HG03575 (cell line): Measurements from ENCODE around the gene ADAMTS18.

Experiments used
- ATAC-seq: cut with Tn5 transposase; IDR thresholded peaks from one replicate; pipeline ENCODE4 v1.9.1; 2021; ENCODE audit not compliant: unreplicated experiment, insufficient number of reproducible peaks, low FRiP score; ENCODE audit errors: extremely low read depth

The ADAMTS18 gene

DNA sequence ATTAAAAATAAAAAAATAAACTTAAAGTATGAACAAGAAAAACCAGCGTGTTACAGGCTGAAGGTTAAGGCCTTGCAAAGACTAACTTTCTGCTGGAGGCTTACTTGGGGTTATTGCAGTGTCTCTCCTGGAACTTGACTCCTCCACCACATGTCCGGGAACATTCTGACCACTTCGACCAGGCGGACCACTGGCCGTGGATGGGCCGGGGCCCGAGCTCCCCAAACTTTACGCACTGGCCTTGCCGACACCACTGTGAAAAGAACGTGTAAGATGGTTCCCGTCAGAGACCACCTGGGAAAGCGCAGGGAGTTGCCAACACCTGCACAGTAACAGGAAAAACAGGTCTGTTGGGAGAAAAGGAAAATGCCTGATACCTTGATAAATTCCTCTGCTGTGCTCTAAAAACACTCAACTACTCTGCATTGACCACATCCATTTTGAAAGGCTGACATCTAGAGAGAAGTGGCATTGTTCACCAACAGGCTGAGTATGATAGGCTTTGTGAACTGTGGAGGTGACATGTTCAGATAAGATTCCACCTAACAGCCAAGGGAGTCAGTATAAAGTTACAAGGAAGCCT, 99.1 kb downstream of the ADAMTS18 start:
- no peak for ATAC-seq

DNA sequence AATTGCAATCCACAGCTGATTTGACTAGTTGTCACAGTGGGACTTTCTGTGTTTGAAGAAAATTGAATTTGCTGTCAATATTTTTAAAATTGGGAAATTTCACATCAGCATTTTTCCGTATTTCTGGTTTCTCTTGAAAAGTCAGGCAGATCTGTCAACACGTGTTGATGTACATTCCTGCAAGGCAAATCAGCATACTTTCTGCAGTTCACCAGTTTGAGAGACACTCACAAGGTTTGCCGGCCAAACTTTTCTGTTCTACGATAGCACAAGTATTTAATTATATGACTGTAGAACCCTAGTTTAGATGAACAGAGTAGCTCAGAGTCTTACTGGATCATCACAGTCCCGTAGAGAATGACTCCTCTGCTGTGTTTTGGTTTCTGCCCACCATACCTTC, 102.0 kb downstream of the ADAMTS18 start:
- no peak for ATAC-seq

DNA sequence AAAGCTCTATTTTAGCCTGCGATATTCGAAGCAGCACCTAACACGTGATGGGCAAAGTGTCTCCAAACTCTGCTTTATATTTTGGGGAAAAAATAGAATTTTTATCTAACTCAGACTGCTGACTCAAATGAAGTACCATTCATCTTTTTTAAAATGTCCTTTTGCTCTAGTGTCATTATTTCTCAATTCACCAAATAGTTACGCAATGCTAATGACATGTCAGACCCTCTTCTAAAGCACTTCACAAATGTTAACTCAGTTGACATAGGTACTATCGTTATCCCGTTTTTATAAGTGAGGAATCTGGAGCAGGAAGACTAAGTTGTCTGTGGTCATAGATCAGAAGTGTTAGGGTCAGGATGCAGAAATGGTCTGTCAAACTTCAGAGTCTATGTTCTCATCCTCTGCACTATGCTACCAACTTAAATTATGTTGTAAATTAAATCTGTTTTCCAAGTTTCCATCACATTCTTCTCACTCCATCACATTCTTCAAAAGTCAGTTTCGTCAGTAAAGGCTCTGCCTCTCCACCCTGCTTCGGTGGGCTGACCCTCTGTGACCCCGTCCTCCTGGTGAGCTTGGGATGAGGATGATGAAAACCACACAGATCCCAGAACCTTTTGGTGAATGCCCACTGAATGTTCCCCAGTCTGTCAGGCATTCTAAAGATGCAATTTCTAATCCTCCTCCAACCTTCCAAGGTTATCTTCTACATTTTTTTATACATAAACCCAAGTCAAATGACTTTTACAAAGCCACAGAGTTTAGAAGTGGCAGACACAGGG, 102.8 kb downstream of the ADAMTS18 start:
- ATAC-seq = no peak

DNA sequence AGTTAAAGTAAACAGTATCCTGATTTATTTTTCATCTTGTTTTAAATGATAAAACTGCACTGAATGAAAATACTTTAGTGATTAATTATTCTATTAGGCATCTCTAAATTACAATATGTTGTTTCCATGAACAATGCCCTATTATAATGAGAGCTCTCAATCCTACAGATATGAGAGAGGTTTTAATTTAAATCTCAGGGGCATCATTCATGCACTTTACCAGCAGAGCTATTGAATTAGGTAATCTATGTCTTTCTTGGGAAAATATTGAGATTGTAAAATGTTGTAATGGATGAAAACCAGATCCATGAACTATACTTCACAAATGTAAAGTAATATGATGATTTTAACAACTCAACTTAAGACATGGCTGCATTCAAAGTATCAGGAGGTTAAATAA, 103.8 kb downstream of the ADAMTS18 start:
- no peak for ATAC-seq

DNA sequence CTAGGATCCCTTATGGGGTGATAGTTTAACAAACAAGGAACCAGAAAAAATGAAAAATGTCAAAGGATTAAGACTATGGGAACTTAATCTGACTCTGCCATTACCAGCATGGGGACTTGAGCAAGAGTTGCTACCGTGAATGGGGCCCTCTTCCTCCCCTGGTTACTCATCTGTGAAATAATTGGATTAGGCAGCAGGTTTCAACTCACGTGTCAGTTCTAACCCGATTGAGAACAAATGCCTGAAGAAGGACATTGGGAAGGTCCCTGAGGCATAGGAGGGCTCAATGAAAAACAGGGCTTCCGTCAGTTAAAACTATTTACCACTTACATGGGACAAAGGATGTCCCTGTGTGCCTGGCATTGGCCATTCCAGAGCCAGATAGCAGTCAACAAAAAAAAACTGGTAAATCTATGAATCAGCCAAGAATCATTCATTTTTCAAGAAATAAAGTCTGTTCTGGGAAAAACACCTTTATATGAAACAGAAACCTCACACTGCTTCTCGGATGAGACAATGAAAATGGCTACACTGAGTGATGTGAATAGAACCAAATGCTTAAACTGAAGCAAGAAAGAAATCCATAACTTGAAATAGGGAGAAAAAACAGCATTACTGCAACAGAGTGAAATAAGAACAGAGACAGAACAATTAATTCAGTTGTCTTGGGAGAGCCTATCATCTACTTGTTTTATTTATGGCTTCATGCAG, 104.3 kb downstream of the ADAMTS18 start:
- no peak for ATAC-seq

DNA sequence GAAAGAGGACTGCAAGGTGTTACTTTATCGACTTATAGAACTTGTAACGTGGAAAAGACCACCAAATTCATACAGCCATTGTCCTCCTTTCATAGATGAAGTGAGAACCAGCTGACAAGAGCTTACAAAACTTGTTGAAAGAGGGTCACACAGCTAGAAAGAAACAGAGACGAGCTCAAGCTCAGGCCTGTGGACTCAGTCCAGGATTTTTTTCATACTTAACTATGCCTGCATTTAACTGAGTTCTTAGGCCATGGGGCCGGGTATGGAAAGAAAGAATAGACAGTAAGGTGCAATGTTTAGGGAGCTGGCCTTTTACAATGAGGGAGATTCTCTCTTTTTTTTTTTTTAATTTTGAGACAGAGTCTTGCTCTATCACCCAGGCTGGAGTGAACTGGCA, 106.1 kb downstream of the ADAMTS18 start:
- no peak for ATAC-seq

DNA sequence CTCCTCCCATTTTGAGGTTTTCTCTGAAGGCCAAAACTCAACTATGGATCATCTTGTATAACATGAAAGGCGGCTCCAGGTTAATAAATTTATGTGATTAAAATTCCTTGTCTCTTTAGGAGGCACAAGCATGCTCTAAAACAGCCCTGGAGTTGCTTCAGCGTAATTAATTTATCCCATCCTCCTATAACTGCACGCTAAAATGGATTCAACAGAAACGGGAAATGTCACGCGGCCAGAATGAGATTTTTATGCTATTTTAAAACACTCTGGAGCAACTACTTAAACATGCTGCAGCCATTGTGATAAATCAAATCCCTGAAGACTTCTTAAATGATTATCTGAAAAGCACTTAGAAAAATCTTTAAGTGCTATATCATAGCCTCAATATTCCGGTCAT, 106.6 kb downstream of the ADAMTS18 start:
- ATAC-seq = no peak

DNA sequence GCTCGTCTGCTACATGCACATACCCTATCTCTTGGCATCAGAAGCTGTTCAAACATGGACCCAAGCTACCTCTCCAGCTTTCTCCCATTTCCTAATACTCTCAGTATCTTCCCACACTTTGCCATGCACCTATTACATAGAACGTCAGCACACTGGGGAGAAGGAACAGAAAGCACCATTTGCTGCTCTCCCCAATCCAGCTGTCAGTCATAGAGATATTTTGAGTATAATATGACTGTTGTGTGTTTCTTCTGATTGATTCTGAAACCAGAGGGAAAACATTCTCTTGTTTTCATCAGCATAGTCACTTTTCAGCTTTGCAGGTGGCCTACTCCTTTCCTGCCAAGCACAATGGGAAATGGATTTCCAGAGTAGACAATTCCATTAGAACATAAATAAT, 107.1 kb downstream of the ADAMTS18 start:
- no peak for ATAC-seq

DNA sequence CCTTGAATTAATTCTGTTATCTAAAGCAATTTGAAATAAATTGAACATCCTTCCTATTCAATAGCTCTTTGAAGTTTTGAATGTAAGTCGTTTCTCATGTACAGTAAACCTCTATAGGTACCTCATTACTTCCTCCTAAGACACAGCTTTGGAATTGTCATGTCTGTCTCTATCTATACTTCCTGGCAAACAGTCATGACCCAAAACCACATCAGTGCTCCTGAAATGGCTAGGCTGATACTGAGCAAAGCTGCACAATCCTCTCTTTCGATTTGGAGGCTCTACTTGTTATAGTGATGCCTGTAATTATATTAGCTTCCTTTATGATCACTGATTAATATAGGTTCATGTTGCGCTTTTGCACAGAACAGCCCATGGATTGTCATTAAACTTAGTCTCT, 110.1 kb downstream of the ADAMTS18 start:
- no peak for ATAC-seq

DNA sequence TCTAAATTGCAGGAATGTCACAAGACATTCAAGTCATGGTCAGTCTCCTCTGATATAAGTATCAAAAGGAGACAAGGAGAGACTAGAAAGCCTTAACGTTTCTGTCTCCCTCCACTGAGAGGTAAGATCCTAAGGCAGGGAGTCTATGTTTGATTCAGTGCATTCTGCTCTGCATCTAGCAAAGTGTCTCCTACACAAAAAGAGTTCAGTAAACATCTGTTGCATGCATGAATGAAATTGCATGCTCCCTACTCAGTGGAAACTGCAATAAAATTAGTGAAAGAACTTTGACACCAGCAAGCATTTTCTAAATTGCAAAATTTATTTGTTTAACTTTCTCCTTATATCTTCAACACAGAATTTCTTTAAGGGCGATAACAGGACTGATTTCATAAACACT, 111.1 kb downstream of the ADAMTS18 start:
- ATAC-seq = no peak

DNA sequence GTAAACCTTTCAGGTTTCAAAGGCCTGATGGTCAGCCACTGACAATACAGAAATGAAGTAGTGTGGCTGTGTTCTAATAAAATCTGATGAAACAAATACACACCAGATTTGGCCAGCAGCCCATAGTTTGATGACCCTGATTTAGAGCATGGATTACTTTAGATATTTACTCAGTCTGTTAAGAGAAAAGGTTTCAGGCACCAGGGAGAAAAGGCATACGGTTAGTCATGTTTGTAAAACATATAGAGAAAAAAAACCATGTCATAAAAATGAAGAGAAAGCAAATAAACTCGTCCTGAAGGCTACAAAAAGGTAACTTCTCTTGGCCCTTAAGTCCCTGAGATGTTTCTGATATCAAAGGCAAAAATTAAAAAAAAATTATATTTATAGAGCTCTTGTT, 112.1 kb downstream of the ADAMTS18 start:
- ATAC-seq = no peak

DNA sequence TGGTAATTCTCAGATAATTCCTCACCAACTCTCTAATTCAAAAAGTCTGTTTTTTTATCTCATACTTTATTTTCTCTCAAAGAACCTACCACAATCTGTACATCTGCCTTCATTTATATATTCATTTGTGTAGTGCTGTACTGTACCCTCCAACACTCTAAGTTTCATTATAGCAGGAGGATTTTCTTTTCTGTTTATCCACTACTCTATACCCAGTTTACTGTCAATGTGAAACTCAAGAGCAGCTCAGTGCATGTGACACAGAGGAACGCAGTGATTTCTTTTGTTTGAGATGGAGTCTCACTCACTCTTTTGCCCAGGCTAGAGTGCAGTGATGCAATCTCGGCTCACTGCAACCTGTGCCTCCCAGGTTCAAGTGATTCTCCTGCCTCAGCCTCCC, 117.8 kb downstream of the ADAMTS18 start:
- ATAC-seq = no peak

DNA sequence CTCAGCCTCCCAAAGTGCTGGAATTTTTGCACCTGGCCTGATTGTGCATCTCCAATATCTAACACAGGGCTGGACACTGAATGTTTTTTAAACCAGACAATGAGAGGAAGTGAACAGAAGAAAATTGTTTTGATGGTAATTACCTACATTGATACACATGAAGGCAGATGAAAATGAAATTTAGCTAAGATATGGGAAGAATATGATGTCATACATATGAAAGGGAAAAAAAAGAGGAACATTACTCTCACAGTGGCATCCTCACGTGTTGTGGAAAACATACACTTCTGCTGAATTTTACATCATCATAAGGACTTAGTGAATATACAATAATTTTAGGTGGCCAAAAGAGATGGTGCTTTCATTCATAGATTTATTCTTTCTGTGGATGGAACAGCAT, 124.0 kb downstream of the ADAMTS18 start:
- ATAC-seq = no peak

DNA sequence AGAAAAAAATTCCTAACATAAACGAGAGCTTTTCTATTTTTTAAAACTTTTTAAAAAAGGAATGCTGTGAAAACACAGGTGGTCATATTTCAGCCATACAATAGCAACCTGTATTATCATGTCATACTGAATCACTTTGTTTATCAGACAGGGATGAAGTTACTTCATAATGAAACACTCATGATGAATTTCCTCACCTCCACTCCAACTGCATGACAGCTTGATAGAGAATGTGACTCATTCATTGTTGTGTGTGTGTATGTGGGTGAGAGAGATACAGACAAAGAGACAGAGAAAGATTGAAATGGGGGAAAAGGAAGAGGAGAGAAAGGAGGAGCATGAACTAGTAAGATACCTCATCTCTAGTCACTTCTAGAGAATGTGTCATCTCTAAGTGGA, 126.7 kb downstream of the ADAMTS18 start:
- no peak for ATAC-seq

DNA sequence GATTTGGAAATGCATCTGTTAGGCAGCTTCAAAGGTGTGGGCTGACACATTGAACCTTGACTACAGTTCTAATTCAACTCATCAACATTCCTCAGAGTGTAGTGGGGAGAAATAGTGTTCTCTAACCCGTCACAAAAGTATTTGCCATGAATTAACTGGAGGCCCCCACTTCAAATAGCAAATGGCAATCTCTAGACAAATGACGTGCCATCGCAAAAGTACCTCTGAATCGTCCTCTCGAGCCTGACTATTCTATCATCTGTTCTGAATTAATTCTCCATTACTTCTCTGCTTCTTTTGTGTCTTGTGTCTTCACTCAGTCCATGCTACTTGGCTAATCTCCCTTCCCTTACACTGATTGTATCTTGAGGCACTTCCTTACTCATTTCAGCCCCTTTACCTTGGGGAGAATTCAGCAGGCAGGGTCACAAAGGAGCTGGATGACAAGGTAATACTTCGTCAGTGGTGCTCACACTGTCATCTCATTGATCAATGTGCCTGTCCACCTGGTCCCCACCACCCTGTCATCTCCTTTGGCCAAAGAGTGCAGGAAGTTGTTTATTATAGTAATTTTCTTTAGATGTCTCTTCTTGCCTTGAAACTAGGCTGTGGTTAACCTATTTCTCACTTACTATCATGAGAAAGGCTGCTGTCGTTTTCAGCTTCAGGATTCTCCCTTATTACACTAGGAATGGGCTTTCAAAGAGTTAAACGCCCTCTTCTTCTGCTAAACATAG, 127.2 kb downstream of the ADAMTS18 start:
- no peak for ATAC-seq

DNA sequence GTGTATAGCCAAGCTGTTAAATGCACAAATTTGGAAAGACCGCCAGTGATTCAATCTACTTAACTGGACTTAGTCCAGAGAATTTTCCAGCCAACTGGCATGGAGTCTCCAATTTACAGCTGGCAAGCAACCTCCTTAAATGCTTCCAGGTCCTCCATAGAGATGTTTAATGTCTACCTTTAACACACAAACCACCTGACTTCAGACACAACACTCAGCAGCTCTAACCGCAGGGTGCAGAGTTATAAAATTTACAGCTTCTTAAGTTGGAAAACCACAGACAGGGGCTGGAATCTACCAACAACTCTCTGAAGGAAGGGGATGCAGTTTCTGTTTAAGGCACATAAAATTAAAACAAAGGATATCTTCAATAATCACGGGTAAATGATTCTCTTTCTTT, 128.8 kb downstream of the ADAMTS18 start:
- no peak for ATAC-seq

DNA sequence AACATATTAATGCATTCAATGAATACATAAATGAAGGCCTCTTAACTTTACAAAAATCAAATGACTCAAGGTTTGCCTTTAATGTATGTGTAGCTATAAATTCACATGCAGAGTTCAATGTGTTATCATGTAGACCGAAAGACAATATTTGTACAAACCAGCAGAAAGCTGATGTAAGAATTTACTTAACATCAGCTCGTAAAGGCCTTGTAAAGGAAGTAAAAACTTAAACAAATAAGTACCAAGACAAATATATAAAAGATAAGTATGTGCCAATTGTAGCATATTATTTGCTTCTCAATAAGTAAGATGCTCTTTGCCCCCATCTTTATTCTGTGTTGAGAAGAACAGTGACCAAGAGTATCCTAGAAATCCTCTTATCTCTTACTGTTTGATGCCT, 130.0 kb downstream of the ADAMTS18 start:
- no peak for ATAC-seq

DNA sequence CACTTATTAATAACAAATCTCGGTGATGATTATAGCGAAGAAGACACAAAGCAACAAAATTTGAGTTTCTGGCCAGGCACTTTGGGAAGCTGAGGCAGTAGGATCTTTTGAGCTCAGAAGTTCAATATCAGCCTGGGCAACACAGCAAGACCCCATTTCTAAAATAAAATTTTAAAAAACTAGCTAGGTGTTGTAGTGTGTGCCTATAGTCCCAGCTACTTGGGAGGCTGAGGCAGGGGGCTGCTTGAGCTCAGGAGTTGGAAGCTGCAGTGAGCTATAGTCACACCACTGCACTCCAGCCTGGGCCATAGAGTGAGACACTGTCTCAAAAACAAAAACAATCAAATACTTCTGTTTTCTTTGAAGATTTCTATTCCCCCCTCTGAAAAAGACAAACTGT, 130.7 kb downstream of the ADAMTS18 start:
- no peak for ATAC-seq

DNA sequence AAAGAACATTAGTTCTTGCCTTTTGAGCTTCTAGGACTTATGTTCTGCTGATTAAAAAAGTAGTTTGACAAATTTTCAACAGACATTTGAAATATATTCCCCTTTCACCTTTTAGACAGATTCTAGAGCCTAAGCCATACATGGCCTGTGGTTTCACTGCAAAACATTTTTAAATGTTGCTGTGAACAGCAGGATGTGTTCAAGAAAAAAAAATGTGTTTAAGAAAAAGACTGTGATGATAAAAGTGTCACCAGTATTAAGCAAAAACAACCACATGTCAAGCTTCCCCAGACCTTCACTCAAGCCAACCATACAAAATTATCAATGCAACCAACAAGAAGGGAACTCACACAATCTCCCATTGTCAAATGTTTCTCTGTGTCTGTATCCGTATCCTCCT, 132.2 kb downstream of the ADAMTS18 start:
- no peak for ATAC-seq

DNA sequence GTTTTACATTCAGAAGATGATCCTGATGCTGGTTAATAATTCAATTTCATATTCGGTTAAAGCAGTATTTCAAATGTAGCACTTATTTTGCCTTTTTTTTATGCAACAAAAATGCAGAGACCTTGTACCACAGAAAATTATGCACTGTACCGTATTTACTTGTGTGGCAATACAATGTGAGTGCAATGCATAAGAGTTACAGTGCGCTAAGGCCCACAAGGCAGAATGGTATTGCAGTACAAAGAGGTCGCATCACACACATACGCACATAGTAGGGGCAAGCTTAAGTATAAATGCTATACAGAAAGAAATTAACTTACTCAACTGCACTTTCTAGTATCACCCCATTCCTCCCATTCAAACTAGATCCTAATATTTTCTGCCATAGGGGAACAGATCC, 132.6 kb downstream of the ADAMTS18 start:
- no peak for ATAC-seq
